Measurements from ENCODE around the gene MID2.

GRCh38 chrX:107848591-107848990, 22.9 kb downstream of the MID2 start:
- TF ChIP-seq, protein P1, sequence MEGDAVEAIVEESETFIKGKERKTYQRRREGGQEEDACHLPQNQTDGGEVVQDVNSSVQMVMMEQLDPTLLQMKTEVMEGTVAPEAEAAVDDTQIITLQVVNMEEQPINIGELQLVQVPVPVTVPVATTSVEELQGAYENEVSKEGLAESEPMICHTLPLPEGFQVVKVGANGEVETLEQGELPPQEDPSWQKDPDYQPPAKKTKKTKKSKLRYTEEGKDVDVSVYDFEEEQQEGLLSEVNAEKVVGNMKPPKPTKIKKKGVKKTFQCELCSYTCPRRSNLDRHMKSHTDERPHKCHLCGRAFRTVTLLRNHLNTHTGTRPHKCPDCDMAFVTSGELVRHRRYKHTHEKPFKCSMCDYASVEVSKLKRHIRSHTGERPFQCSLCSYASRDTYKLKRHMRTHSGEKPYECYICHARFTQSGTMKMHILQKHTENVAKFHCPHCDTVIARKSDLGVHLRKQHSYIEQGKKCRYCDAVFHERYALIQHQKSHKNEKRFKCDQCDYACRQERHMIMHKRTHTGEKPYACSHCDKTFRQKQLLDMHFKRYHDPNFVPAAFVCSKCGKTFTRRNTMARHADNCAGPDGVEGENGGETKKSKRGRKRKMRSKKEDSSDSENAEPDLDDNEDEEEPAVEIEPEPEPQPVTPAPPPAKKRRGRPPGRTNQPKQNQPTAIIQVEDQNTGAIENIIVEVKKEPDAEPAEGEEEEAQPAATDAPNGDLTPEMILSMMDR (IDR thresholded peaks at IDR 0.05), result no peak
- TF ChIP-seq POLR2AphosphoS5 (IDR thresholded peaks at IDR 0.05; ENCODE audit: insufficient read depth in 1 of 2, low read depth in 1 of 2) (no peak), POLR2A (IDR thresholded peaks at IDR 0.05) (no peak)
